Body of pancreas (tissue), 4 donors: ENCODE measurements around the gene IL3RA.

Source experiments
- POLR2A ChIP-seq, 3 donors: fragments of 450-650 bp; IDR thresholded peaks; one replicate each; pipeline ENCODE4 v1.6.1; 2016; ENCODE audit warnings: antibody characterized with exemption in 3 of 3, mild to moderate bottlenecking in 2 of 3
- TF ChIP-seq, protein P1 (sequence below), 7 experiments: fragments of 450-650 bp in 4 of 7; fragments of 200-600 bp in 3 of 7; sonication (generic) in 3 of 7; IDR thresholded peaks; one replicate each; pipeline ENCODE4 v1.5.1; 2016 to 2019; ENCODE audit warnings: antibody characterized with exemption in 7 of 7

DNA sequence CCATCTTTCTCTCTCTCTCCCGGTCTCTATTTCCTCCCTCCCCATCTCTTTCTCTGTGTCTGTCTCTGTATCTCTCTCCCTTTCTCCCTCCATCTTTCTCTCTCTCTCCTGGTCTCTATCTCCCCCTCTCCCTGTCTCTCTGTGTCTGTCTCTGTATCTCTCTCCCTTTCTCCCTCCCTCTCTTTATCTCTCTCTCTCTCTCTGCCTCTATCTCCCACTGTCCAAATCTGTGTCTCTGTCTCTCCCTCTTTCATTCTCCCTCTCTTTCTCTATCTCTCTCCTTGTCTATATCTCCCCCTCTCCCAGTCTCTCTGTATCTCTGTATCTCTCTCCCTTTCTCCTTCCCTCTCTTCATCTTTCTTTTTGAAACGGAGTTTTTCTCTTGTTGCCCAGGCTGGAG is 23.6 kb downstream of the IL3RA start:
- TF ChIP-seq, protein P1, sequence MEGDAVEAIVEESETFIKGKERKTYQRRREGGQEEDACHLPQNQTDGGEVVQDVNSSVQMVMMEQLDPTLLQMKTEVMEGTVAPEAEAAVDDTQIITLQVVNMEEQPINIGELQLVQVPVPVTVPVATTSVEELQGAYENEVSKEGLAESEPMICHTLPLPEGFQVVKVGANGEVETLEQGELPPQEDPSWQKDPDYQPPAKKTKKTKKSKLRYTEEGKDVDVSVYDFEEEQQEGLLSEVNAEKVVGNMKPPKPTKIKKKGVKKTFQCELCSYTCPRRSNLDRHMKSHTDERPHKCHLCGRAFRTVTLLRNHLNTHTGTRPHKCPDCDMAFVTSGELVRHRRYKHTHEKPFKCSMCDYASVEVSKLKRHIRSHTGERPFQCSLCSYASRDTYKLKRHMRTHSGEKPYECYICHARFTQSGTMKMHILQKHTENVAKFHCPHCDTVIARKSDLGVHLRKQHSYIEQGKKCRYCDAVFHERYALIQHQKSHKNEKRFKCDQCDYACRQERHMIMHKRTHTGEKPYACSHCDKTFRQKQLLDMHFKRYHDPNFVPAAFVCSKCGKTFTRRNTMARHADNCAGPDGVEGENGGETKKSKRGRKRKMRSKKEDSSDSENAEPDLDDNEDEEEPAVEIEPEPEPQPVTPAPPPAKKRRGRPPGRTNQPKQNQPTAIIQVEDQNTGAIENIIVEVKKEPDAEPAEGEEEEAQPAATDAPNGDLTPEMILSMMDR (IDR thresholded peaks at IDR 0.05) = no peak
- no peak for TF ChIP-seq POLR2A (IDR thresholded peaks at IDR 0.05)
